ENCODE data around the gene RAB33A.

Gene RAB33A

GRCh38 chrX:130171446-130172126 is at the start of gene RAB33A:
TSS of gene RAB33A (plus strand) at chrX:130171962. CDS start at chrX:130172063, 101 bp downstream.
- peak within 1 kb of the TSS; percentile 71 for H3K4me3 ChIP-seq
- H3K27ac ChIP-seq = peak within 1 kb of the TSS; percentile 77 to 85
- no peak for TF ChIP-seq CTCF (IDR thresholded peaks at IDR 0.05)
- DNase-seq (ENCODE audit: low spot score) = no peak

DNA sequence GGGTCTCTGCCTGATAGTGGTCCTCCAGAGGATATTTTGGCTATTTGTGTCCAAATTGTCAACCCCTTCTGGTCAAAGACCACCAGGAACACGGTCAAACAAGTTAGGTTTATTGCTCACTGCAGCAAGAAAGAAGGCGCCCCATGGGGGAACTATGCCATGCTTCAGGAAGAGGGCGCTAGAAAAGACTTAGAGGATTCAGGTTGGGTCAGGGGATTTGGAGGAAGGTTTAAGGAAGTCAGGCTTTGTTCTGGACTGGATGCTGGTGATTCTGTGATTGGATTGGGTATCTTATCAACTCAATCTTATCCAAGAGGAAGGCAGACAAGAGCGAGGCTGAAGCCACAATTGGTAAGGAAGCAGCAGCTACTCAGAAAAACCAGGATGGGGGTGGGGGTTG is 47.2 kb upstream of the RAB33A start:
- H3K27ac ChIP-seq = peak overlapping the region; percentile 40 to 79
- H3K4me3 ChIP-seq = no peak overlapping the region
- no peak for TF ChIP-seq CTCF (IDR thresholded peaks at IDR 0.05)
- no peak for DNase-seq (ENCODE audit: low spot score)

DNA sequence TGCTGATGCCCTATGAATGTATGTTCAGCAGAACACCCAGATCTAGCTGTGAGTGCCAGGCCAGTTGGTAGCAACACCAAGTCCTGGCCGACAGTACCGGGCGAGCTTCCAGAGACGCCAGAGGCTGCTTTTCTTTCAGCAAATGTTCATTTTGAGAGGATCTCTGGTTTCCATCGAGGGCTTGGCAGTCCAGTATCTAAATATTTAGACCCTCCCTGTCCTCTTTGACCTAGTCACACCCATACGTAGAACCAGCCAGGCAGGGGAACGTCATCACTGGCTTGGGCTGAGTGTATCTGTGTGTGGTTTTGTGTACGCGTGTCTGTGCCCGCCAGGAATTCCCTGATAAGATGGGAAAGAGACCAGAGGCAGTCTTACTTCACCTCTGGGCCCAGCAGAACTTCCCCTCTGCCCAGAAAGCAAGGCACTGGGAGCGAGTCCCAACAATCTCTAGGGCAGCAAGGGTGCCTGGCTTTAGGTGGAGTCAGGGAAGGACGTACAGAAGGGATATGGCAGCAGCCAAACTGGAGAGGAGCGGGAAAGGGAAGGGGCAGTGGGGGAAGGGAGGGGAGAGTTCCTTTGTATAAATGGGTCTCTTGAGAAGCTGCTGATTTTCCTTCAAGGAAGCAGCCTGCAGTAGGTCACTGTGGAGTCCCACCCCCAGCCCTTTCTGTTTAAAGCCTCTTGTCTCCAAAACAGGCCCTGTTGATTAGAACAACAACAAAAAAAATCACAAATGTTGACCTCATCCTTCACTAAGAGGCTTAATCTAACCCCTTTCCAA is 46.5 kb upstream of the RAB33A start:
- Histone ChIP-seq H3K4me3 (no peak overlapping the region), H3K27ac (peak overlapping the region; percentile 40 to 79)
- no peak for DNase-seq (ENCODE audit: low spot score)
- TF ChIP-seq CTCF (IDR thresholded peaks at IDR 0.05) = no peak

- TF ChIP-seq CTCF (IDR thresholded peaks at IDR 0.05) = no peak
- no peak overlapping the region for H3K27ac ChIP-seq
- H3K4me3 ChIP-seq = no peak overlapping the region
- no peak for DNase-seq (ENCODE audit: low spot score)
Measured at GRCh38 chrX:130130990-130131389, 40.8 kb upstream of the RAB33A start.

GRCh38 chrX:130136496-130136895 is 35.3 kb upstream of the RAB33A start:
- DNase-seq (ENCODE audit: low spot score) = no peak
- no peak overlapping the region for H3K27ac ChIP-seq
- H3K4me3 ChIP-seq = no peak overlapping the region
- TF ChIP-seq CTCF (IDR thresholded peaks at IDR 0.05) = no peak

- no peak for DNase-seq (ENCODE audit: low spot score)
- TF ChIP-seq CTCF (IDR thresholded peaks at IDR 0.05) = no peak
- no peak overlapping the region for H3K4me3 ChIP-seq
Measured at GRCh38 chrX:130136961-130137360, 34.8 kb upstream of the RAB33A start.

More at GRCh38 chrX:130136961-130137360, 34.8 kb upstream of the RAB33A start:
- H3K27ac ChIP-seq = no peak overlapping the region
